Liver (tissue), 9 donors: ENCODE measurements around the gene SLC9A3. TPM values are rescaled to one million over a fixed set of nuclear protein-coding genes. Genes with fewer than 3 reads are reported as not detected.

Experiments used
- DNase-seq: peaks from one replicate; pipeline ENCODE4 v3.0.0-alpha.2; 2017; ENCODE audit warnings: low spot score
- H3K27ac ChIP-seq, 2 donors: one replicate each; pipeline ENCODE4 v1.7.0; 2013; ENCODE audit warnings: inconsistent platforms in 2 of 2, low read length in 2 of 2, control low read depth in 1 of 2, low read depth in 1 of 2, mild to moderate bottlenecking in 1 of 2
- H3K27me3 ChIP-seq, 4 donors: one replicate each; pipeline versions ENCODE4 v1.6.1 to v1.7.0; 2013; ENCODE audit warnings: low read length in 3 of 4, inconsistent platforms in 1 of 4, mild to moderate bottlenecking in 1 of 4, moderate library complexity in 1 of 4; ENCODE audit not compliant: control insufficient read depth in 4 of 4, insufficient read depth in 4 of 4
- H3K36me3 ChIP-seq, 4 donors: one replicate each; pipeline versions ENCODE4 v1.6.1 to v1.7.0; 2013; ENCODE audit warnings: low read length in 3 of 4, mild to moderate bottlenecking in 3 of 4, low read depth in 1 of 4, moderate library complexity in 1 of 4; ENCODE audit not compliant: control insufficient read depth in 4 of 4, insufficient read depth in 3 of 4
- H3K4me1 ChIP-seq, 4 donors: one replicate each; pipeline versions ENCODE4 v1.6.1 to v1.7.0; 2013; ENCODE audit warnings: low read length in 3 of 4, mild to moderate bottlenecking in 3 of 4, moderate library complexity in 1 of 4; ENCODE audit not compliant: control insufficient read depth in 4 of 4, insufficient read depth in 4 of 4
- H3K4me3 ChIP-seq, 3 donors: one replicate each; pipeline versions ENCODE4 v1.6.1 to v1.7.0; 2013; ENCODE audit warnings: low read length in 3 of 3, control low read depth in 1 of 3, low read depth in 1 of 3, mild to moderate bottlenecking in 1 of 3
- H3K9ac ChIP-seq, 2 donors: one replicate each; pipeline ENCODE4 v1.7.0; 2013; ENCODE audit warnings: low read length in 2 of 2, mild to moderate bottlenecking in 2 of 2, moderate library complexity in 2 of 2, control low read depth in 1 of 2, low read depth in 1 of 2
- H3K9me3 ChIP-seq, 4 donors: one replicate each; pipeline versions ENCODE4 v1.6.1 to v1.7.0; 2013; ENCODE audit warnings: low read length in 3 of 4; ENCODE audit not compliant: control insufficient read depth in 4 of 4
- ATF3 ChIP-seq: IDR thresholded peaks from 2 replicates; pipeline ENCODE4 v1.6.1; 2016; ENCODE audit warnings: antibody characterized with exemption
- FOXA2 ChIP-seq: IDR thresholded peaks from 2 replicates; pipeline ENCODE4 v1.6.1; 2016; ENCODE audit warnings: antibody characterized with exemption
- GABPA ChIP-seq, 2 donors: IDR thresholded peaks in 1 of 2; conservative IDR thresholded peaks in 1 of 2; 2 replicates each; pipeline ENCODE4 v1.6.1; 2016; ENCODE audit warnings: antibody characterized with exemption in 2 of 2, mild to moderate bottlenecking in 1 of 2, moderate library complexity in 1 of 2
- HNF4A ChIP-seq, 2 donors: conservative IDR thresholded peaks; 2 replicates each; pipeline ENCODE4 v1.6.1; 2016; ENCODE audit warnings: antibody characterized with exemption in 2 of 2, mild to moderate bottlenecking in 2 of 2
- HNF4G ChIP-seq: IDR thresholded peaks from 2 replicates; pipeline ENCODE4 v1.6.1; 2016; ENCODE audit warnings: antibody characterized with exemption
- RAD21 ChIP-seq, 2 donors: IDR thresholded peaks; 2 replicates each; pipeline ENCODE4 v1.6.1; 2016; ENCODE audit warnings: antibody characterized with exemption in 2 of 2, mild to moderate bottlenecking in 2 of 2
- RXRA ChIP-seq, 2 donors: IDR thresholded peaks; 2 replicates each; pipeline ENCODE4 v1.6.1; 2017 to 2018; ENCODE audit warnings: antibody characterized with exemption in 2 of 2, mild to moderate bottlenecking in 1 of 2
- SP1 ChIP-seq: IDR thresholded peaks from 2 replicates; pipeline ENCODE4 v1.6.1; 2018; ENCODE audit warnings: antibody characterized with exemption, mild to moderate bottlenecking
- TAF1 ChIP-seq: conservative IDR thresholded peaks from 2 replicates; pipeline ENCODE4 v1.6.1; 2016; ENCODE audit warnings: antibody characterized with exemption, mild to moderate bottlenecking
- ZBTB33 ChIP-seq: IDR thresholded peaks from 2 replicates; pipeline ENCODE4 v1.6.1; 2016; ENCODE audit warnings: antibody characterized with exemption
- WGBS: extraction: QIAGEN DNeasy Blood & Tissue Kit; methylation state at CpG from one replicate; pipeline ENCODE4 v1.1.7; 2013; 5-methylcytosine and 5-hydroxymethylcytosine counted together
- polyA plus RNA-seq, 2 donors: library from polyadenylated mRNA; stranded (reverse) in 1 of 2; unstranded in 1 of 2; fragments of 200-250 nt in 1 of 2; fragments of >200 nt in 1 of 2; fragmentation: Nextera tagmentation in 1 of 2; extraction: Ambion mirVana in 1 of 2; gene quantifications; one replicate each; pipeline versions ENCODE4 v1.2.1 to v1.2.3, GENCODE V29; 2013 to 2015
- total RNA-seq, 2 donors: library from RNA; depleted of rRNA; stranded (reverse); fragments of >200 nt; gene quantifications; one replicate each; pipeline ENCODE4 v1.2.3, GENCODE V29; 2014
- TF ChIP-seq, protein P1 (sequence below): fragments of 150-350 bp; IDR thresholded peaks from 2 replicates; pipeline ENCODE4 v1.5.1; 2017; ENCODE audit warnings: improper control_type of control experiment, low read depth, low read length; ENCODE audit not compliant: missing input control
- donor health status: healthy.
- donor health status: healthy.
- donor health status: healthy.
- donor health status: healthy.
- donor health status: healthy.

SLC9A3 gene
- total and polyA plus RNA-seq, 4 donors, result 0.31 to 1.0 (median 0.67) TPM

DNA sequence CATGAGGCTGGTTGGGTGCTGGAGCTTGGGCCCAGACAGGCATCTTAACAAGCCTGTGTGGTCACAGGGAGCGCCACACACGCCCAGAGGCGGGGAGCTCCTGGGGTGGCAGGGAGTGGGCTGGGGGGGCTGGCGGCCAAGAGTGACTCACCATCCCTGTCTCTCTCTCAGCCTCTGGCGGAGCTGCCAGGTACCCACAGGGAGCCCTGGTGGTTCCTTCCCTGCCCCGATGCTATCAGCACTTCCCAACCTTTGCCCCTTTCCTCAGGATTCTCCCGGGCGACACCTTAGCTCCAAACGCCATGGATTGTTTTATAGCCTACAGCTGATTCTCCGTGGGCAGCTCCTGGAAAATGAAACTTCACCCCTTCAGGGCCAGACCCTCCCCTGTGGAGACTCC is 5.5 kb downstream of the SLC9A3 start:
- H3K36me3 ChIP-seq, result no peaks in the 10 kb centered on the region
- TF ChIP-seq, protein P1, sequence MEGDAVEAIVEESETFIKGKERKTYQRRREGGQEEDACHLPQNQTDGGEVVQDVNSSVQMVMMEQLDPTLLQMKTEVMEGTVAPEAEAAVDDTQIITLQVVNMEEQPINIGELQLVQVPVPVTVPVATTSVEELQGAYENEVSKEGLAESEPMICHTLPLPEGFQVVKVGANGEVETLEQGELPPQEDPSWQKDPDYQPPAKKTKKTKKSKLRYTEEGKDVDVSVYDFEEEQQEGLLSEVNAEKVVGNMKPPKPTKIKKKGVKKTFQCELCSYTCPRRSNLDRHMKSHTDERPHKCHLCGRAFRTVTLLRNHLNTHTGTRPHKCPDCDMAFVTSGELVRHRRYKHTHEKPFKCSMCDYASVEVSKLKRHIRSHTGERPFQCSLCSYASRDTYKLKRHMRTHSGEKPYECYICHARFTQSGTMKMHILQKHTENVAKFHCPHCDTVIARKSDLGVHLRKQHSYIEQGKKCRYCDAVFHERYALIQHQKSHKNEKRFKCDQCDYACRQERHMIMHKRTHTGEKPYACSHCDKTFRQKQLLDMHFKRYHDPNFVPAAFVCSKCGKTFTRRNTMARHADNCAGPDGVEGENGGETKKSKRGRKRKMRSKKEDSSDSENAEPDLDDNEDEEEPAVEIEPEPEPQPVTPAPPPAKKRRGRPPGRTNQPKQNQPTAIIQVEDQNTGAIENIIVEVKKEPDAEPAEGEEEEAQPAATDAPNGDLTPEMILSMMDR, result no peak
- DNase-seq, result no peak

GRCh38 chr5:517535-518100 is 6.6 kb downstream of the SLC9A3 start:
- Histone ChIP-seq H3K9me3 (no peaks in the 10 kb centered on the region), H3K27me3 (peaks cover 0 to 18% (median 4%) of the 10 kb centered on the region in 4 donors), H3K4me3 (no peak overlapping the region), H3K9ac (no peak overlapping the region), H3K27ac (no peak overlapping the region), H3K4me1 (no peaks in the 10 kb centered on the region), H3K36me3 (no peaks in the 10 kb centered on the region)
- TF ChIP-seq ATF3, result no peak
- TF ChIP-seq FOXA2, result no peak
- TF ChIP-seq RAD21 (IDR thresholded peaks at IDR 0.05), result no peak
- no peak for TF ChIP-seq GABPA (IDR thresholded peaks at IDR 0.05 in 1 of 2, conservative IDR thresholded peaks at IDR 0.05 in 1 of 2)
- 81% methylated on average over 5 of the region's 5 CpGs for WGBS
- DNase-seq, result no peak

More for the DNA sequence above, 5.5 kb downstream of the SLC9A3 start:
- Histone ChIP-seq H3K27me3 (peaks cover 0 to 20% (median 4%) of the 10 kb centered on the region in 4 donors), H3K4me1 (peaks cover 0 to 7% (median 3%) of the 10 kb centered on the region in 4 donors), H3K9ac (no peak overlapping the region), H3K9me3 (no peaks in the 10 kb centered on the region), H3K27ac (no peak overlapping the region), H3K4me3 (no peak overlapping the region)
- 55% methylated on average over 10 of the region's 10 CpGs for WGBS

GRCh38 chr5:516980-517379 is 7.3 kb downstream of the SLC9A3 start:
- H3K27ac ChIP-seq, result no peak overlapping the region
- TF ChIP-seq RAD21 (IDR thresholded peaks at IDR 0.05) (no peak), HNF4A (conservative IDR thresholded peaks at IDR 0.05) (no peak), SP1 (no peak), ZBTB33 (no peak), TAF1 (no peak), HNF4G (no peak), FOXA2 (no peak), RXRA (IDR thresholded peaks at IDR 0.05) (no peak)
- H3K4me3 ChIP-seq, result no peak overlapping the region
- DNase-seq, result no peak
- no peaks in the 10 kb centered on the region for H3K9me3 ChIP-seq
- no peaks in the 10 kb centered on the region for H3K4me1 ChIP-seq
- H3K36me3 ChIP-seq, result no peaks in the 10 kb centered on the region
- peaks cover 0 to 16% (median 4%) of the 10 kb centered on the region in 4 donors for H3K27me3 ChIP-seq
- H3K9ac ChIP-seq, result no peak overlapping the region
- WGBS, result 83% methylated on average over 3 of the region's 3 CpGs
